ENCODE data around the gene GADD45B.
A peak's percentile ranks its signal among the peaks of the same experiment; 100 is the strongest.

The GADD45B gene

GRCh38 chr19:2476451-2477140 is 669 bp downstream of the GADD45B start:
- Histone ChIP-seq H3K27me3 (ENCODE audit: low read depth, low read length) (no peaks in the 10 kb centered on the region), H3K4me3 (ENCODE audit: low read length) (peak overlapping the region; percentile 86), H3K79me2 (ENCODE audit: low read length) (peaks cover 39% of the 10 kb centered on the region), H3K9ac (ENCODE audit: low read length) (peak overlapping the region; percentile 97), H4K20me1 (ENCODE audit: insufficient read depth, low read length) (peaks cover 26% of the 10 kb centered on the region), H2AFZ (ENCODE audit: low read depth, low read length) (no peak overlapping the region), H3K4me2 (ENCODE audit: low read length) (peak overlapping the region; percentile 97), H3K9me3 (ENCODE audit: insufficient read depth, low read length) (no peaks in the 10 kb centered on the region), H3K4me1 (ENCODE audit: low read length) (peaks cover 18% of the 10 kb centered on the region), H3K27ac (ENCODE audit: low read length) (peak overlapping the region; percentile 87), H3K36me3 (replicated peaks; ENCODE audit: low read depth, low read length) (peaks cover 27% of the 10 kb centered on the region)
- TF ChIP-seq CTCF (IDR thresholded peaks at IDR 0.05; ENCODE audit: low read depth, low read length): no peak
- TF ChIP-seq EZH2phosphoT487 (IDR thresholded peaks at IDR 0.05; ENCODE audit: low read depth): no peak

- Histone ChIP-seq H3K4me1 (ENCODE audit: low read length) (peaks cover 18% of the 10 kb centered on the region), H3K79me2 (ENCODE audit: low read length) (peaks cover 39% of the 10 kb centered on the region), H3K4me2 (ENCODE audit: low read length) (peak overlapping the region; percentile 97), H4K20me1 (ENCODE audit: insufficient read depth, low read length) (peaks cover 26% of the 10 kb centered on the region), H2AFZ (ENCODE audit: low read depth, low read length) (no peak overlapping the region), H3K36me3 (replicated peaks; ENCODE audit: low read depth, low read length) (peaks cover 27% of the 10 kb centered on the region), H3K27me3 (ENCODE audit: low read depth, low read length) (no peaks in the 10 kb centered on the region), H3K4me3 (ENCODE audit: low read length) (peak overlapping the region; percentile 86), H3K9ac (ENCODE audit: low read length) (peak overlapping the region; percentile 97), H3K9me3 (ENCODE audit: insufficient read depth, low read length) (no peaks in the 10 kb centered on the region), H3K27ac (ENCODE audit: low read length) (peak overlapping the region; percentile 87)
- no peak for TF ChIP-seq CTCF (IDR thresholded peaks at IDR 0.05; ENCODE audit: low read depth, low read length)
- TF ChIP-seq EZH2phosphoT487 (IDR thresholded peaks at IDR 0.05; ENCODE audit: low read depth): no peak
Observed at GRCh38 chr19:2477141-2477710, 1.3 kb downstream of the GADD45B start.

GRCh38 chr19:2477732-2478191 is 1.8 kb downstream of the GADD45B start:
- no peak for TF ChIP-seq CTCF (IDR thresholded peaks at IDR 0.05; ENCODE audit: low read depth, low read length)
- TF ChIP-seq EZH2phosphoT487 (IDR thresholded peaks at IDR 0.05; ENCODE audit: low read depth): no peak
- H2AFZ ChIP-seq (ENCODE audit: low read depth, low read length): no peak overlapping the region
- H3K27me3 ChIP-seq (ENCODE audit: low read depth, low read length): no peaks in the 10 kb centered on the region
- H3K36me3 ChIP-seq (replicated peaks; ENCODE audit: low read depth, low read length): peaks cover 27% of the 10 kb centered on the region
- peak overlapping the region; percentile 87 for H3K27ac ChIP-seq (ENCODE audit: low read length)
- peak overlapping the region; percentile 97 for H3K4me2 ChIP-seq (ENCODE audit: low read length)
- peak overlapping the region; percentile 86 for H3K4me3 ChIP-seq (ENCODE audit: low read length)
- peaks cover 26% of the 10 kb centered on the region for H4K20me1 ChIP-seq (ENCODE audit: insufficient read depth, low read length)
- H3K79me2 ChIP-seq (ENCODE audit: low read length): peaks cover 39% of the 10 kb centered on the region
- peaks cover 18% of the 10 kb centered on the region for H3K4me1 ChIP-seq (ENCODE audit: low read length)
- peak overlapping the region; percentile 97 for H3K9ac ChIP-seq (ENCODE audit: low read length)
- H3K9me3 ChIP-seq (ENCODE audit: insufficient read depth, low read length): no peaks in the 10 kb centered on the region

- Histone ChIP-seq H2AFZ (ENCODE audit: low read depth, low read length) (no peak overlapping the region), H3K4me1 (ENCODE audit: low read length) (peaks cover 18% of the 10 kb centered on the region), H3K4me3 (ENCODE audit: low read length) (peak overlapping the region; percentile 86), H3K9me3 (ENCODE audit: insufficient read depth, low read length) (no peaks in the 10 kb centered on the region), H3K4me2 (ENCODE audit: low read length) (peak overlapping the region; percentile 97), H3K79me2 (ENCODE audit: low read length) (peaks cover 39% of the 10 kb centered on the region), H3K27ac (ENCODE audit: low read length) (peak overlapping the region; percentile 87), H4K20me1 (ENCODE audit: insufficient read depth, low read length) (peaks cover 26% of the 10 kb centered on the region), H3K9ac (ENCODE audit: low read length) (peak overlapping the region; percentile 97), H3K36me3 (replicated peaks; ENCODE audit: low read depth, low read length) (peaks cover 27% of the 10 kb centered on the region), H3K27me3 (ENCODE audit: low read depth, low read length) (no peaks in the 10 kb centered on the region)
- TF ChIP-seq EZH2phosphoT487 (IDR thresholded peaks at IDR 0.05; ENCODE audit: low read depth) (no peak), CTCF (IDR thresholded peaks at IDR 0.05; ENCODE audit: low read depth, low read length) (no peak; the same call in 1 of the 2 replicates)
Observed at GRCh38 chr19:2478278-2478755, 2.4 kb downstream of the GADD45B start.
